ENCODE measurements around the gene SCN2B.

GRCh38 chr11:118175031-118175992 lies 1.1 kb downstream of the SCN2B start:
- no peak for TF ChIP-seq CTCF (conservative IDR thresholded peaks at IDR 0.05; ENCODE audit: low read depth, low read length)
- TF ChIP-seq EZH2 (IDR thresholded peaks at IDR 0.05; ENCODE audit: borderline replicate concordance, low read depth, low read length, poor library complexity, severe bottlenecking), result no peak

All from A673 (cell line).